Esophagus muscularis mucosa (tissue), 4 donors: ENCODE measurements around the gene CKLF. TPM values are rescaled to one million over a fixed set of nuclear protein-coding genes. Genes with fewer than 3 reads are reported as not detected.
A peak's percentile ranks its signal among the peaks of the same experiment; 100 is the strongest.

Source experiments
- DNase-seq: peaks from one replicate; pipeline ENCODE4 v3.0.0-alpha.2; 2017; ENCODE audit errors: extremely low spot score
- H3K27ac ChIP-seq, 4 donors: fragments of 200-600 bp; sonication (generic); replicated peaks in 1 of 4; 1 replicate in 3 of 4; 2 replicates in 1 of 4; pipeline ENCODE4 v1.5.1; 2016 to 2019; ENCODE audit warnings: mild to moderate bottlenecking in 1 of 4
- H3K27me3 ChIP-seq, 4 donors: fragments of 200-600 bp; sonication (generic); one replicate each; pipeline versions ENCODE4 v1.5.1 to v1.6.0; 2016 to 2019
- H3K36me3 ChIP-seq, 4 donors: fragments of 200-600 bp; sonication (generic); one replicate each; pipeline ENCODE4 v1.5.1; 2016 to 2019
- H3K4me1 ChIP-seq, 4 donors: fragments of 200-600 bp; sonication (generic); one replicate each; pipeline ENCODE4 v1.5.1; 2016 to 2019
- H3K4me3 ChIP-seq, 4 donors: fragments of 200-600 bp; sonication (generic); 1 replicate in 2 of 4; 2 replicates in 2 of 4; pipeline ENCODE4 v1.5.1; 2016 to 2019; ENCODE audit warnings: mild to moderate bottlenecking in 4 of 4, moderate library complexity in 1 of 4
- H3K9me3 ChIP-seq, 4 donors: fragments of 200-600 bp; sonication (generic); 1 replicate in 3 of 4; 2 replicates in 1 of 4; pipeline ENCODE4 v1.5.1; 2016 to 2019
- CTCF ChIP-seq, 3 experiments: fragments of 200-600 bp in 2 of 3; fragments of 450-650 bp in 1 of 3; sonication (generic) in 2 of 3; IDR thresholded peaks; one replicate each; pipeline ENCODE4 v1.5.1; 2017 to 2019; ENCODE audit warnings: antibody characterized with exemption in 3 of 3, mild to moderate bottlenecking in 2 of 3, moderate library complexity in 1 of 3
- EP300 ChIP-seq: sonication (generic); formaldehyde crosslinking; IDR thresholded peaks from one replicate; pipeline ENCODE4 v1.6.1; 2017; ENCODE audit warnings: antibody characterized with exemption
- POLR2A ChIP-seq: fragments of 450-650 bp; IDR thresholded peaks from one replicate; pipeline ENCODE4 v1.6.1; 2017; ENCODE audit warnings: antibody characterized with exemption, moderate library complexity, mild to moderate bottlenecking, low read depth
- POLR2AphosphoS5 ChIP-seq, 2 donors: sonication (generic); formaldehyde crosslinking; IDR thresholded peaks; one replicate each; pipeline ENCODE4 v1.6.1; 2017; ENCODE audit warnings: antibody characterized with exemption in 2 of 2
- WGBS: methylation state at CpG from one replicate; pipeline ENCODE4 v1.1.5; 2018; 5-methylcytosine and 5-hydroxymethylcytosine counted together
- intact Hi-C: fragments of 100-400 bp; cut with DNase I; formaldehyde crosslinking; loops from one replicate; pipeline ENCODE4 v1.15.1; 2023
- total RNA-seq, 4 donors: library from RNA; depleted of rRNA; stranded (reverse); fragments of >200 nt; gene quantifications; one replicate each; pipeline versions ENCODE4 v1.1.0 to v1.2.1, GENCODE V29; 2016

CKLF gene
- total RNA-seq, 4 donors from 2014 or later = 18.1 to 28.2 (median 24.2) TPM

GRCh38 chr16:66508248-66508913, 44.0 kb upstream of the CKLF start:
- DNase-seq = no peak
- no peak for TF ChIP-seq POLR2AphosphoS5 (IDR thresholded peaks at IDR 0.05)
- TF ChIP-seq POLR2A = no peak
- TF ChIP-seq CTCF (IDR thresholded peaks at IDR 0.05) = no peak
- no peak for TF ChIP-seq EP300
- no peaks in the 10 kb centered on the region for H3K27me3 ChIP-seq
- peaks cover 43 to 59% (median 54%) of the 10 kb centered on the region in 4 donors for H3K4me1 ChIP-seq
- H3K9me3 ChIP-seq = no peaks in the 10 kb centered on the region
- 68% methylated on average over 7 of the region's 7 CpGs for WGBS
- intact Hi-C loops = no loop called here
- H3K36me3 ChIP-seq = peaks cover 0 to 45% (median 29%) of the 10 kb centered on the region in 4 donors
- peak overlapping the region in 1 of 4 donors; percentile 32 for H3K27ac ChIP-seq
- no peak overlapping the region for H3K4me3 ChIP-seq

GRCh38 chr16:66508914-66509496, 43.4 kb upstream of the CKLF start:
- Histone ChIP-seq H3K27ac (peak overlapping the region in 1 of 4 donors; percentile 32), H3K9me3 (no peaks in the 10 kb centered on the region), H3K4me3 (no peak overlapping the region), H3K36me3 (peaks cover 0 to 51% (median 34%) of the 10 kb centered on the region in 4 donors), H3K4me1 (peaks cover 40 to 53% (median 53%) of the 10 kb centered on the region in 4 donors), H3K27me3 (no peaks in the 10 kb centered on the region)
- DNase-seq = no peak
- TF ChIP-seq POLR2A (no peak), POLR2AphosphoS5 (IDR thresholded peaks at IDR 0.05) (no peak), EP300 (no peak), CTCF (IDR thresholded peaks at IDR 0.05) (no peak)
- WGBS = 87% methylated on average over 9 of the region's 9 CpGs
- intact Hi-C loops = no loop called here

GRCh38 chr16:66509576-66509975, 42.8 kb upstream of the CKLF start:
- intact Hi-C loops = no loop called here
- WGBS = 89% methylated on average over 4 of the region's 5 CpGs
- H3K36me3 ChIP-seq = peaks cover 0 to 56% (median 35%) of the 10 kb centered on the region in 4 donors
- H3K27me3 ChIP-seq = no peaks in the 10 kb centered on the region
- no peak overlapping the region for H3K27ac ChIP-seq
- H3K4me3 ChIP-seq = no peak overlapping the region
- H3K4me1 ChIP-seq = peaks cover 40 to 53% (median 50%) of the 10 kb centered on the region in 4 donors
- no peak for TF ChIP-seq POLR2A
- no peak for TF ChIP-seq CTCF (IDR thresholded peaks at IDR 0.05)
- no peak for TF ChIP-seq EP300
- no peak for DNase-seq
- no peaks in the 10 kb centered on the region for H3K9me3 ChIP-seq

GRCh38 chr16:66510298-66510697, 42.1 kb upstream of the CKLF start:
- H3K27ac ChIP-seq = peak overlapping the region in 3 of 4 donors; percentile 22 to 51 (median 25)
- H3K9me3 ChIP-seq = no peaks in the 10 kb centered on the region
- H3K36me3 ChIP-seq = peaks cover 0 to 58% (median 35%) of the 10 kb centered on the region in 4 donors
- TF ChIP-seq POLR2A = no peak
- TF ChIP-seq EP300 = no peak
- no peak for TF ChIP-seq CTCF (IDR thresholded peaks at IDR 0.05)
- no peak for TF ChIP-seq POLR2AphosphoS5 (IDR thresholded peaks at IDR 0.05)
- 89% methylated on average over 3 of the region's 5 CpGs for WGBS
- peaks cover 43 to 55% (median 53%) of the 10 kb centered on the region in 4 donors for H3K4me1 ChIP-seq
- H3K27me3 ChIP-seq = no peaks in the 10 kb centered on the region
- intact Hi-C loops = no loop called here
- no peak for DNase-seq
- H3K4me3 ChIP-seq = no peak overlapping the region
